Measurements from ENCODE around the gene UBASH3A. TPM values are rescaled to one million over a fixed set of nuclear protein-coding genes. Genes with fewer than 3 reads are reported as not detected.

Gene UBASH3A
- polyA plus RNA-seq, 1 donor from 2014 or later = 1.6 TPM

- Mint-ChIP-seq H3K4me3 (no peak overlapping the region), H3K4me1 (peaks cover 0 to 4% (median 3%) of the 10 kb centered on the region in 3 donors), H3K9me3 (peaks cover 4 to 14% (median 10%) of the 10 kb centered on the region in 3 donors), H3K27me3 (peaks cover 15% of the 10 kb centered on the region), H3K27ac (no peak overlapping the region), H3K36me3 (peaks cover 4% of the 10 kb centered on the region)
These were observed 27.5 kb downstream of the UBASH3A start for GRCh38 chr21:42431196-42431595.

DNA sequence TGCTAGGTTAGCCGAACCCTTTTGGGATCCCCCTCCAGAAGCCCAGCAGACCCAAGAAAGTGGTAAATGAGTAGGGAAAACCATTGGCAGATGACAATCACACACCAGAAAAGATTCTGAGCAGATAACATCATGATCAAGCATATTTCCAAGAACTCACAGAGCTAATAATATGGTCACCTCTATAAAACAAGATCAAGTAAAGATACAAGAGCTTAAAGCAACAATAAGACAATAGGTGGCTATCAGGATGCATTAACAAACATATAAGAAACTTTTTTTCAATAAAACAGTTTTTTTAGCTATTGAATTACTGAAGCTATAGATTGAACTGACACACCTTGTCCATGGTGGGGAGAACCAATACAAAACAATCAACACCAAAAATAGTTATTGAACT lies 29.0 kb downstream of the UBASH3A start:
- H3K9me3 Mint-ChIP-seq = peaks cover 4 to 14% (median 10%) of the 10 kb centered on the region in 3 donors
- no peaks in the 10 kb centered on the region for H3K4me1 Mint-ChIP-seq
- peaks cover 17% of the 10 kb centered on the region for H3K27me3 Mint-ChIP-seq
- H3K27ac Mint-ChIP-seq = no peak overlapping the region
- H3K36me3 Mint-ChIP-seq = peaks cover 4% of the 10 kb centered on the region
- peak overlapping the region in 1 of 4 donors; percentile 9 for H3K4me3 Mint-ChIP-seq

- Mint-ChIP-seq H3K9me3 (peaks cover 4 to 14% (median 10%) of the 10 kb centered on the region in 3 donors), H3K27me3 (peaks cover 23% of the 10 kb centered on the region), H3K4me3 (no peak overlapping the region), H3K27ac (peak overlapping the region in 1 of 3 donors; percentile 21), H3K36me3 (peaks cover 4% of the 10 kb centered on the region), H3K4me1 (no peaks in the 10 kb centered on the region)
These were observed 30.3 kb downstream of the UBASH3A start for GRCh38 chr21:42433946-42434551.

DNA sequence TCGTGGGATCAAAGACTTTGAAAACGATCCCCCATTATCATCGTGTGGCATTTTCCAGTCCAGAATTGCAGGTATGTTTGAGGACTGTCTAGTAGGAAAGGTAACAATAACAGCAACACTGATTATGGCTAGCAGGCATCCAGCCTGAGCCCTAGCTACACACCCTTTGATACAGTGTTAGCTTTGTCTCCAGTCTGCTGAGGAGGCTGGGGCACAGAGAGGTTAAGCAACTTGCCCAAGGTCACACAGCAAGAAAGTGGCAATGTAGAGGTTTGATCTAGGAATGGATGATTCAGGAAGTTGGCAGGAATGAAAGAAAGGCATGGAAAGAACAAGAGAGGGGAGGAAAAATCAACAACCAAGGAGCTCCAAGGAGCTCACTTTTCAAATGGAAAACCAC lies 31.2 kb downstream of the UBASH3A start:
- Mint-ChIP-seq H3K4me1 (peaks cover 0 to 2% (median 1%) of the 10 kb centered on the region in 3 donors), H3K9me3 (peaks cover 4 to 14% (median 10%) of the 10 kb centered on the region in 3 donors), H3K36me3 (peaks cover 3% of the 10 kb centered on the region), H3K27ac (no peak overlapping the region), H3K27me3 (peaks cover 25% of the 10 kb centered on the region), H3K4me3 (no peak overlapping the region)

- Mint-ChIP-seq H3K27me3 (peaks cover 25% of the 10 kb centered on the region), H3K9me3 (peaks cover 4 to 14% (median 10%) of the 10 kb centered on the region in 3 donors), H3K27ac (no peak overlapping the region), H3K4me3 (no peak overlapping the region), H3K36me3 (peaks cover 3% of the 10 kb centered on the region), H3K4me1 (peaks cover 0 to 2% (median 1%) of the 10 kb centered on the region in 3 donors)
These were observed 31.7 kb downstream of the UBASH3A start for GRCh38 chr21:42435401-42435800.

GRCh38 chr21:42435833-42436232 lies 32.1 kb downstream of the UBASH3A start:
- Mint-ChIP-seq H3K27me3 (peaks cover 25% of the 10 kb centered on the region), H3K27ac (no peak overlapping the region), H3K36me3 (peaks cover 3% of the 10 kb centered on the region)

GRCh38 chr21:42436914-42437313 lies 33.2 kb downstream of the UBASH3A start:
- Mint-ChIP-seq H3K27me3 (peaks cover 20% of the 10 kb centered on the region), H3K4me3 (no peak overlapping the region), H3K36me3 (peaks cover 3% of the 10 kb centered on the region), H3K27ac (no peak overlapping the region), H3K4me1 (peaks cover 0 to 4% (median 1%) of the 10 kb centered on the region in 3 donors), H3K9me3 (peaks cover 2 to 11% (median 8%) of the 10 kb centered on the region in 3 donors)

More at GRCh38 chr21:42435833-42436232, 32.1 kb downstream of the UBASH3A start:
- Mint-ChIP-seq H3K9me3 (peaks cover 4 to 14% (median 10%) of the 10 kb centered on the region in 3 donors), H3K4me3 (no peak overlapping the region), H3K4me1 (peaks cover 0 to 4% (median 1%) of the 10 kb centered on the region in 3 donors)

GRCh38 chr21:42437786-42438185 lies 34.1 kb downstream of the UBASH3A start:
- Mint-ChIP-seq H3K36me3 (peaks cover 3% of the 10 kb centered on the region), H3K4me1 (peaks cover 0 to 4% (median 1%) of the 10 kb centered on the region in 3 donors), H3K9me3 (peaks cover 0 to 2% (median under 1%) of the 10 kb centered on the region in 3 donors), H3K27ac (no peak overlapping the region), H3K27me3 (peaks cover 19% of the 10 kb centered on the region), H3K4me3 (no peak overlapping the region)

DNA sequence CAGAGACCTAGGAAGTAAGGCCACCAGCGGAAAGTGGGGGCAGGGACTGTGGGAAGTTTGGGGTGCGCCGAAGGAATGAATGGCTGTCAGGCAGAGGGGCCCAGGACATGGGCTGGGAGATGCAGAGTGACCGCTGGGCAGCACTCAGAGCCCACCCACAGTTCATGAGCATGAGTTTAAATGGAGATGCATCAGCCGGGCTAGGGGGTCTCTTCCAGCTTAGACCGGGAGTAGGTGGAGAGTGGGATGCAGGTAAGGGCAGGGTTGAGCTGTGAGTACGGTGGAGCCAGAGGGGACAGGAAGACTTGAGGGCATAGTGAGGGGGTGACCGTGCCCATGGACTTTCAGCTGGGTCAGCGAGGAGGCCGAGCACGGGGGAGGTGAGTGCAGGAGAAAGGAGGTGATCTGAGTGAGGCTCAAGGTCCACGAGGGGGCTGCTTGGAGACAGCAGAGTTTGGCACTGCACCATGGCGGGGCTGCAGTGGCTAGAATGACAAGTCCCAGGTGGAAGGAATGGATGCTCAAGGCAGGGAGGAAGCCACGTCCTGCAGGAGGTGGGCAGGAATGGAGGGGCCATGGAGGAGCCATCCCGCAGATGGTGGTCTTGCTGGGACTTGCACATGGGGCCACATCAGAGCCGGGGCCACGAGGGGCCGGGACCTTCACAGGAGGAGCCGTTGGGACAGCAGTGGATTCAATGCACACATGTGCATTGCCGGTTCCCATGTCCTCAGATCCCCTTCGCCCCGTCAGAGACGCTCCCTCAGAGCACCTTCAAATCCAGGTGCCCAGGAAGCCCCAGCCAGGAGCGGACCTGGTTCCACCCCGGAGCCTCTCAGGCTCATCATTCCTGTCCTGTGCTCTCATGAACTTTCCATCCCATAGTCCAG lies 34.9 kb downstream of the UBASH3A start:
- Mint-ChIP-seq H3K27ac (peak overlapping the region in 1 of 3 donors; percentile 28), H3K9me3 (no peaks in the 10 kb centered on the region), H3K27me3 (peaks cover 19% of the 10 kb centered on the region)

GRCh38 chr21:42439284-42440186 lies 35.8 kb downstream of the UBASH3A start:
- Mint-ChIP-seq H3K27me3 (peaks cover 15% of the 10 kb centered on the region), H3K36me3 (no peaks in the 10 kb centered on the region), H3K4me3 (no peak overlapping the region), H3K4me1 (peaks cover 0 to 4% (median 1%) of the 10 kb centered on the region in 3 donors), H3K27ac (peak overlapping the region in 1 of 3 donors; percentile 67), H3K9me3 (no peaks in the 10 kb centered on the region)

More for the DNA sequence above, 34.9 kb downstream of the UBASH3A start:
- H3K4me1 Mint-ChIP-seq = peaks cover 0 to 4% (median 1%) of the 10 kb centered on the region in 3 donors
- H3K4me3 Mint-ChIP-seq = no peak overlapping the region
- H3K36me3 Mint-ChIP-seq = no peaks in the 10 kb centered on the region

DNA sequence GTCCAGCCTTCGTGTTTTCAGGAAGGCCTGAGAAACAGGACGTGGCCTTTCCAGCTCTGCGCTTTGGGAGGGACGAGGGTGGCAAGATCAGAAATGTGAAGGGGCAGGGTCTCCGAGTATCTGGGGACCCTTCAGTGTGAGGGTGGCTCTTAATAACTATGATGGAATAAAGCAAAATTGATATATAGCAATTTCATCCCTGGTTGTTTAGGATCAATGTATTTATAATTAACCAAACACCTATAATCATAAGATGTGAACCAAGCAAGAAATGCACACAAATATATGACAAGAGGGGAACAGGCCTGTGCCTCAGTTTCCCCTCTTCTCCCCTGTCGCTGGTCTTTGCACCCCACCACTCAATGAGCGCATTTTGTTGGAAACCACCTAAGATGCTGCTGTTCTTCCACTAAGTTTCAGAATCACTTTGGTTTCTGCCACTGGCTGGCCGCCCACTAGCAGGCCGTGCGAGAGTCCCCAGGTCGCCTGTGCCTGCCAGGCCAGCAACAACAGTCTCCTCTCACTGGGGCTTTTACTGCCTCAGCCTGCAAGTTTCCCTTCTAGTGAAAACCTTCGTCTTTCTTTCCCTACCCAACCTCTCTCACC lies 36.6 kb downstream of the UBASH3A start:
- no peak overlapping the region for H3K27ac Mint-ChIP-seq
- no peaks in the 10 kb centered on the region for H3K9me3 Mint-ChIP-seq
- no peaks in the 10 kb centered on the region for H3K36me3 Mint-ChIP-seq
- H3K4me1 Mint-ChIP-seq = peaks cover 0 to 4% (median 1%) of the 10 kb centered on the region in 3 donors
- H3K27me3 Mint-ChIP-seq = peaks cover 15% of the 10 kb centered on the region
- no peak overlapping the region for H3K4me3 Mint-ChIP-seq

DNA sequence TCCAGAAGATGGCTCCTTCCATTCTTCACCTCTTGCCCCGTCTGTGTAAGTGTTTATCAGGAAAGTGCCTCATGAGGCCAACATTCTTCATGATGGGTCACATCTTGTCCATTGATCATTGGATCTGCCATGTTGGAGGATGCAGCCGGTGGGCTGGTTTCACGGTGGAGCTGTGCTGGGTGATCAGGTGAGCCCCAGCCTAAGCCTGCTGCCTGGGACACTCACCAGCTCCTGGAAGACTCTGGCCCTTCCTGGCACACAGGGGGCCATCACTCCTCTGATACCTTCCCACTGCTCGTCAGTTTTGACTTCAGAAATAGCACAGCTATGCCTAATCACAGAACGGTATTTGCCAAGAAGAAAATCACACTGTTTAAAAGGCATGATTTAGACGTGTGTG lies 38.3 kb downstream of the UBASH3A start:
- Mint-ChIP-seq H3K27me3 (peaks cover 15% of the 10 kb centered on the region), H3K36me3 (no peaks in the 10 kb centered on the region), H3K4me1 (peaks cover 0 to 4% (median 4%) of the 10 kb centered on the region in 3 donors), H3K4me3 (no peak overlapping the region), H3K9me3 (no peaks in the 10 kb centered on the region), H3K27ac (no peak overlapping the region)

- H3K36me3 Mint-ChIP-seq = no peaks in the 10 kb centered on the region
- H3K9me3 Mint-ChIP-seq = no peaks in the 10 kb centered on the region
- H3K4me3 Mint-ChIP-seq = peak overlapping the region in 1 of 4 donors; percentile 10
- H3K27me3 Mint-ChIP-seq = peaks cover 15% of the 10 kb centered on the region
- peaks cover 0 to 4% (median 4%) of the 10 kb centered on the region in 3 donors for H3K4me1 Mint-ChIP-seq
- H3K27ac Mint-ChIP-seq = peak overlapping the region in 2 of 3 donors; percentile 37 to 53
These were observed 39.6 kb downstream of the UBASH3A start for GRCh38 chr21:42443181-42443785.

Data from IgD-negative memory B cell (primary cell).